ENCODE results near the gene MAP4K3. TPM values are rescaled to one million over a fixed set of nuclear protein-coding genes. Genes with fewer than 3 reads are reported as not detected.

MAP4K3 gene
- total RNA-seq, 1 donor from 2014 or later: 58.1 TPM

DNA sequence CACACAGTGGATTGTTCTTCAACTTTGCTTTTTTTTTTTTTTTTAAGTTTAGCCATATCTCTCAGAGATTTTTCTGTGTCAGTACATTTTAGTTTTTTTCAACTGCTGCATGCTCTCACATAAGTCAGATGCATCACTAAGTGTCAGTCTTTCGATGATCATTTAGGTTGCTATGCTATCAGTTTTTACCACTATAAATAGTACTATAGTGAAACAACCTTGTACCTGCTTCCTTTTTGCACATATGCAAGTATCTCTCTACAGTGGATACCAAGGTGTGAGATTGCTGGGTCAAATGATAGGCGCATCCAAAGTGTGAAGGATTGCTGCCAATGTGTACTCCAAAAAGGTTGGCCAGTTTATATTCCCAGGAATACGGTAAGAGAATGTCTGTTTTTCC, 33.5 kb upstream of the MAP4K3 start:
- Histone ChIP-seq H3K27ac (ENCODE audit: low read depth, low read length) (peak overlapping the region; percentile 59), H3K27me3 (ENCODE audit: insufficient read depth, low read length) (no peaks in the 10 kb centered on the region), H3K4me3 (ENCODE audit: insufficient read depth, low read depth, low read length) (no peak overlapping the region), H4K20me1 (ENCODE audit: insufficient read depth, low read length) (no peaks in the 10 kb centered on the region), H3K4me1 (ENCODE audit: insufficient read depth, low read length) (peaks cover 36% of the 10 kb centered on the region), H3K36me3 (ENCODE audit: insufficient read depth, low read length) (no peaks in the 10 kb centered on the region), H3K9ac (ENCODE audit: low read length) (no peak overlapping the region), H3K4me2 (ENCODE audit: low read length) (no peak overlapping the region), H2AFZ (ENCODE audit: low read depth, low read length) (no peak overlapping the region), H3K79me2 (ENCODE audit: insufficient read depth, low read length) (no peaks in the 10 kb centered on the region), H3K9me3 (ENCODE audit: insufficient read depth, low read depth, low read length) (no peaks in the 10 kb centered on the region)
- Mint-ChIP-seq H3K4me1 (ENCODE audit: low read depth, unreplicated experiment) (peaks cover 42% of the 10 kb centered on the region), H3K27me3 (ENCODE audit: low read depth, unreplicated experiment) (no peaks in the 10 kb centered on the region), H3K36me3 (ENCODE audit: low read depth, unreplicated experiment) (peaks cover 2% of the 10 kb centered on the region), H3K9me3 (ENCODE audit: unreplicated experiment) (no peaks in the 10 kb centered on the region), H3K4me3 (ENCODE audit: unreplicated experiment) (no peak overlapping the region), H3K27ac (ENCODE audit: unreplicated experiment) (peak overlapping the region; percentile 93)
- DNase-seq (ENCODE audit: low read depth): no peak
- TF ChIP-seq, protein P1, sequence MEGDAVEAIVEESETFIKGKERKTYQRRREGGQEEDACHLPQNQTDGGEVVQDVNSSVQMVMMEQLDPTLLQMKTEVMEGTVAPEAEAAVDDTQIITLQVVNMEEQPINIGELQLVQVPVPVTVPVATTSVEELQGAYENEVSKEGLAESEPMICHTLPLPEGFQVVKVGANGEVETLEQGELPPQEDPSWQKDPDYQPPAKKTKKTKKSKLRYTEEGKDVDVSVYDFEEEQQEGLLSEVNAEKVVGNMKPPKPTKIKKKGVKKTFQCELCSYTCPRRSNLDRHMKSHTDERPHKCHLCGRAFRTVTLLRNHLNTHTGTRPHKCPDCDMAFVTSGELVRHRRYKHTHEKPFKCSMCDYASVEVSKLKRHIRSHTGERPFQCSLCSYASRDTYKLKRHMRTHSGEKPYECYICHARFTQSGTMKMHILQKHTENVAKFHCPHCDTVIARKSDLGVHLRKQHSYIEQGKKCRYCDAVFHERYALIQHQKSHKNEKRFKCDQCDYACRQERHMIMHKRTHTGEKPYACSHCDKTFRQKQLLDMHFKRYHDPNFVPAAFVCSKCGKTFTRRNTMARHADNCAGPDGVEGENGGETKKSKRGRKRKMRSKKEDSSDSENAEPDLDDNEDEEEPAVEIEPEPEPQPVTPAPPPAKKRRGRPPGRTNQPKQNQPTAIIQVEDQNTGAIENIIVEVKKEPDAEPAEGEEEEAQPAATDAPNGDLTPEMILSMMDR (IDR thresholded peaks at IDR 0.05; ENCODE audit: insufficient read depth, low read depth, low read length): no peak
- no peak for TF ChIP-seq EZH2 (IDR thresholded peaks at IDR 0.05; ENCODE audit: insufficient read depth, low read length)
- FAIRE-seq: no peak

DNA sequence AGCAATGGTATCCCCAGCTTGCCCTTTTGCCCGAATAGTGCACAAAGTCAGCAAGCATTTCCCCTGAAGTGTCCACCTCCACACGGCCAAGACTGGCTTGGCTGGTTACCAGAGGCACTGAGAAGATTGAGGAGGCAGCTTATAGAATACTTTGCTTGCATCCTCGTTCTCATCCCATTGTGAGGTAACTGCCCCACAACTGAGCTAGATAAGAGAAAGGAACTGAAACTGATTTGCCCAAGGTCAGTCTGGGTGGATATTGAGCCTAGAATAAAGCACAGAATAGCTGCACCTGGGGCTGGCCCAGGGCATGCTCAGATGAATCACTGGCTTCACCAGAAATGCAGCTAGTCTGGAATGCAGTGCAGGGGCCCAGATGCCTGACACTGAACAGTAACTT, 32.7 kb upstream of the MAP4K3 start:
- Mint-ChIP-seq H3K9me3 (ENCODE audit: unreplicated experiment) (no peaks in the 10 kb centered on the region), H3K4me3 (ENCODE audit: unreplicated experiment) (no peak overlapping the region), H3K36me3 (ENCODE audit: low read depth, unreplicated experiment) (no peaks in the 10 kb centered on the region), H3K27me3 (ENCODE audit: low read depth, unreplicated experiment) (no peaks in the 10 kb centered on the region), H3K4me1 (ENCODE audit: low read depth, unreplicated experiment) (peaks cover 44% of the 10 kb centered on the region), H3K27ac (ENCODE audit: unreplicated experiment) (peak overlapping the region; percentile 93)
- no peak for TF ChIP-seq EZH2 (IDR thresholded peaks at IDR 0.05; ENCODE audit: insufficient read depth, low read length)
- TF ChIP-seq, protein P1 (IDR thresholded peaks at IDR 0.05; ENCODE audit: insufficient read depth, low read depth, low read length): no peak
- no peaks in the 10 kb centered on the region for H4K20me1 ChIP-seq (ENCODE audit: insufficient read depth, low read length)
- H3K9ac ChIP-seq (ENCODE audit: low read length): peak overlapping the region; percentile 9
- peaks cover 36% of the 10 kb centered on the region for H3K4me1 ChIP-seq (ENCODE audit: insufficient read depth, low read length)
- H3K79me2 ChIP-seq (ENCODE audit: insufficient read depth, low read length): no peaks in the 10 kb centered on the region
- no peaks in the 10 kb centered on the region for H3K9me3 ChIP-seq (ENCODE audit: insufficient read depth, low read depth, low read length)
- DNase-seq (ENCODE audit: low read depth): peak; percentile 76
- H3K27ac ChIP-seq (ENCODE audit: low read depth, low read length): peak overlapping the region; percentile 59
- peak overlapping the region; percentile 72 for H3K4me2 ChIP-seq (ENCODE audit: low read length)
- H3K27me3 ChIP-seq (ENCODE audit: insufficient read depth, low read length): no peaks in the 10 kb centered on the region
- H3K36me3 ChIP-seq (ENCODE audit: insufficient read depth, low read length): no peaks in the 10 kb centered on the region
- no peak overlapping the region for H3K4me3 ChIP-seq (ENCODE audit: insufficient read depth, low read depth, low read length)
- no peak for FAIRE-seq
- H2AFZ ChIP-seq (ENCODE audit: low read depth, low read length): no peak overlapping the region

DNA sequence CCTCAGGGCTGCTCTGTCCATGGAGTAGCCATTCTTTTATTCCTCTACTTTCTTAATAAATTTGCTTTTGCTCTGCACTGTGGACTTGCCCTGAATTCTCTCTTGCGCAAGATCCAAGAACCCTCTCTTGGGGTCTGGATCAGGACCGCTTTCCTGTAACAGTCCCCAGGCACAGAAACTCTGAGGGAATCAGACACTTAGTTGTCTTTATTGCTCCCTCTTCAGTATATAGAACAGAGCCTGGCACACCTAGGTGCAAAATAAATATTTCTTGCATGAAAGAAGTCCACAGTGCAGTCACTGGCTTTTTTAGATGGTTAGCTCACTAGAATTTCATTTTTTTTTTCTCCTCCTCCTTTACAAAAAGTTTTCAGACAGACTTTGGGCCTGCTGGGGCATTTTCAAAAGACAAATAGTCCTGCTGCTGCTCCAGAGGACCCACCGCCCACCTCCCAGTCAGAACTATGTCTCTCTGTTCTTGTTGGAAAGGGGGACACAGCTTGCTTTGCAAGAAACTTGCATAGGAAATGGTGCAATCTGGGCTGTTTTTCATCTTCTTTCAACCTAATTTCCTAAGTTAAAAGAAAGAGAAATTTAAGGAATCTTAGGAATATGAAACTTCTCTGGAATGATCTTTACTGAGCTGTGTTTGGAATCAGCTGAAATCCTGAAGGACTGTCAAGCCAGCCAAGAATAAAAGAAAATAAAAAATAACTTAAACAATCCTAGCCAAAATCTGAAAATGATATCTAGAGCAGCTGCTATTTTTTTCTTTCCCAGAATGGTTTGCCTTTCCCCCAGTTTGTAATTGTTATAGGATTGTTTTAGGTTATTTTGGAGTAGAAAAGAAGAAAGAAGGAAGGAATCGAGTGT, 31.7 kb upstream of the MAP4K3 start:
- Mint-ChIP-seq H3K27ac (ENCODE audit: unreplicated experiment) (peak overlapping the region; percentile 93), H3K27me3 (ENCODE audit: low read depth, unreplicated experiment) (no peaks in the 10 kb centered on the region), H3K9me3 (ENCODE audit: unreplicated experiment) (no peaks in the 10 kb centered on the region), H3K4me1 (ENCODE audit: low read depth, unreplicated experiment) (peaks cover 44% of the 10 kb centered on the region), H3K36me3 (ENCODE audit: low read depth, unreplicated experiment) (no peaks in the 10 kb centered on the region), H3K4me3 (ENCODE audit: unreplicated experiment) (no peak overlapping the region)
- TF ChIP-seq, protein P1 (IDR thresholded peaks at IDR 0.05; ENCODE audit: insufficient read depth, low read depth, low read length): no peak
- no peak for TF ChIP-seq EZH2 (IDR thresholded peaks at IDR 0.05; ENCODE audit: insufficient read depth, low read length)
- Histone ChIP-seq H4K20me1 (ENCODE audit: insufficient read depth, low read length) (no peaks in the 10 kb centered on the region), H3K4me2 (ENCODE audit: low read length) (peak overlapping the region; percentile 72), H3K4me1 (ENCODE audit: insufficient read depth, low read length) (peaks cover 36% of the 10 kb centered on the region), H3K36me3 (ENCODE audit: insufficient read depth, low read length) (no peaks in the 10 kb centered on the region), H3K9me3 (ENCODE audit: insufficient read depth, low read depth, low read length) (no peaks in the 10 kb centered on the region), H3K79me2 (ENCODE audit: insufficient read depth, low read length) (no peaks in the 10 kb centered on the region), H2AFZ (ENCODE audit: low read depth, low read length) (no peak overlapping the region), H3K27ac (ENCODE audit: low read depth, low read length) (peak overlapping the region; percentile 59), H3K9ac (ENCODE audit: low read length) (peak overlapping the region; percentile 9), H3K4me3 (ENCODE audit: insufficient read depth, low read depth, low read length) (no peak overlapping the region), H3K27me3 (ENCODE audit: insufficient read depth, low read length) (no peaks in the 10 kb centered on the region)
- FAIRE-seq (no peak), DNase-seq (ENCODE audit: low read depth) (peak; percentile 54)

All from astrocyte (in vitro differentiated cells and primary cell).